Neural crest cell (in vitro differentiated cells): ENCODE data around the gene GPANK1. TPM values are rescaled to one million over a fixed set of nuclear protein-coding genes. Genes with fewer than 3 reads are reported as not detected.

Experiments
- DNase-seq: peaks from one replicate; pipeline ENCODE4 v3.0.0; 2021; ENCODE audit warnings: low read depth, mixed read lengths, low spot score
- H3K27ac Mint-ChIP-seq: one replicate; pipeline ENCODE4 v1.8.0; 2021; ENCODE audit warnings: mild to moderate bottlenecking, mixed read lengths; ENCODE audit not compliant: unreplicated experiment
- H3K27me3 Mint-ChIP-seq: 2 replicates; pipeline ENCODE4 v1.8.0; 2021; ENCODE audit warnings: low read depth, mild to moderate bottlenecking, mixed read lengths
- H3K36me3 Mint-ChIP-seq: 2 replicates; pipeline ENCODE4 v1.8.0; 2021; ENCODE audit warnings: low read depth, mild to moderate bottlenecking, mixed read lengths
- H3K4me1 Mint-ChIP-seq: 2 replicates; pipeline ENCODE4 v1.8.0; 2021; ENCODE audit warnings: mixed read lengths
- H3K4me3 Mint-ChIP-seq: one replicate; pipeline ENCODE4 v1.8.0; 2021; ENCODE audit warnings: mild to moderate bottlenecking, mixed read lengths
- H3K9me3 Mint-ChIP-seq: 2 replicates; pipeline ENCODE4 v1.8.0; 2021; ENCODE audit warnings: mixed read lengths
- CTCF ChIP-seq: fragments of 200-600 bp; sonication (generic); conservative IDR thresholded peaks from 2 replicates; pipeline ENCODE4 v1.5.0; 2021; ENCODE audit warnings: antibody characterized with exemption, mild to moderate bottlenecking
- total RNA-seq: library from RNA; stranded (reverse); gene quantifications from 2 replicates; pipeline ENCODE4 v1.2.1, GENCODE V29; 2021

Gene GPANK1
- total RNA-seq, 1 donor from 2014 or later = 16.8 TPM

- TF ChIP-seq CTCF = peak; percentile 20
- Mint-ChIP-seq H3K27me3 (no peaks in the 10 kb centered on the region), H3K4me1 (peaks cover 20% of the 10 kb centered on the region), H3K9me3 (no peaks in the 10 kb centered on the region), H3K4me3 (peak within 1 kb of the TSS; percentile 94), H3K36me3 (peaks cover under 1% of the 10 kb centered on the region), H3K27ac (peak within 1 kb of the TSS; percentile 91)
- peak; percentile 94 for DNase-seq
These were observed 38.3 kb upstream of the GPANK1 start, which contains the start of gene ABHD16A for GRCh38 chr6:31702819-31703716. TSS of gene ABHD16A (minus strand) at chr6:31703324. CDS start at chr6:31703281, 43 bp downstream.

GRCh38 chr6:31702405-31702818 is 37.6 kb upstream of the GPANK1 start:
- Mint-ChIP-seq H3K4me3 (peak overlapping the region; percentile 94), H3K4me1 (peaks cover 20% of the 10 kb centered on the region), H3K27me3 (no peaks in the 10 kb centered on the region), H3K27ac (peak overlapping the region; percentile 91), H3K9me3 (no peaks in the 10 kb centered on the region), H3K36me3 (peaks cover 5% of the 10 kb centered on the region)
- DNase-seq = no peak
- no peak for TF ChIP-seq CTCF

GRCh38 chr6:31701666-31702404 is 37.0 kb upstream of the GPANK1 start:
- Mint-ChIP-seq H3K27me3 (no peaks in the 10 kb centered on the region), H3K27ac (peak overlapping the region; percentile 91), H3K4me3 (peak overlapping the region; percentile 94), H3K4me1 (peaks cover 20% of the 10 kb centered on the region), H3K9me3 (no peaks in the 10 kb centered on the region), H3K36me3 (peaks cover 5% of the 10 kb centered on the region)
- no peak for DNase-seq
- TF ChIP-seq CTCF = no peak

- TF ChIP-seq CTCF = no peak
- Mint-ChIP-seq H3K4me1 (peaks cover 20% of the 10 kb centered on the region), H3K4me3 (peak overlapping the region; percentile 94), H3K27ac (no peak overlapping the region), H3K27me3 (no peaks in the 10 kb centered on the region), H3K36me3 (peaks cover 5% of the 10 kb centered on the region), H3K9me3 (no peaks in the 10 kb centered on the region)
- no peak for DNase-seq
These were observed 36.1 kb upstream of the GPANK1 start for GRCh38 chr6:31700740-31701401.

GRCh38 chr6:31697555-31697954 is 32.8 kb upstream of the GPANK1 start:
- Mint-ChIP-seq H3K4me3 (peak overlapping the region; percentile 3), H3K36me3 (peaks cover 8% of the 10 kb centered on the region), H3K27me3 (no peaks in the 10 kb centered on the region), H3K27ac (no peak overlapping the region), H3K4me1 (peaks cover 15% of the 10 kb centered on the region), H3K9me3 (no peaks in the 10 kb centered on the region)
- TF ChIP-seq CTCF = no peak
- no peak for DNase-seq
